Measurements from ENCODE around the gene TAOK2.
"Not testable (repeated sequence)": the region's sequence is repeated elsewhere in the genome, so short reads cannot be mapped to it uniquely, and the experiment has no call there.

Gene TAOK2

DNA sequence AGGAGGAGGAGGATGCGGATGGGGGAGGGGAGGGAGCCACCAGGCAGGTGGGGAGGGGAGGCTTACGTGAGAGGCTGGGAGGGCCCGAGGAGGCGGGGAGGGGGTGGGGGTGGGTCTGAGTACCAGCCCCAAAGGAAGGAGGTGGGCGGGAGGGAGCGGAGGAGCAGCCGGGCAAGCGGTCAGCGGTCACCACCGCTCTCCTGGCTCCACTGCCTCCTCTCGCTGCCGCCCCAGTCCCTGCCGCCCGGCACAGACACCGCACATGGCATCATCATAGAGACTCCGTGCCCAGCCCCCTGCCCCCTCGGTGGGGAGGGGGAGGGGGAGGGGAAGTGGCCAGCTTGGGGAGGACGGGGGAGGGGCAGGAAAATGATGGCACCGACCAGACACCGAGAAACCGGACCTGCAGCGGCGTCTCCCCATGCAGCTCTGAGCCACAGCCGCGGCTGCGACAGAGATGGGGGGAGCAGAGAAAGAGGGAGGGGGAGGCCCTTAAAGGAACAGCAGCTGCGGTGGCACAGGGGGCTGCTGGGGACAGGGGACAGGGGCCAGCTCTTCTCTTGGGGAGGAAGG is 57.3 kb downstream of the TAOK2 start, which contains the start of gene TLCD3B:
Gene TLCD3B (minus strand): TSS at position 431 of the 573 bp plus-strand sequence. CDS start 744 bp downstream, outside the sequence.
- no peak for DNase-seq (ENCODE audit: low read depth, low spot score)
- no peak within 1 kb of the TSS for H3K4me3 ChIP-seq (ENCODE audit: low read length)

GRCh38 chr16:30031477-30031918 is 57.8 kb downstream of the TAOK2 start:
- no peak for DNase-seq (ENCODE audit: low read depth, low spot score)
- H3K4me3 ChIP-seq (ENCODE audit: low read length), result no peak overlapping the region

GRCh38 chr16:30032083-30032819 is 58.6 kb downstream of the TAOK2 start:
- peak; percentile 80 for DNase-seq (ENCODE audit: low read depth, low spot score)
- no peak overlapping the region for H3K4me3 ChIP-seq (ENCODE audit: low read length)

DNA sequence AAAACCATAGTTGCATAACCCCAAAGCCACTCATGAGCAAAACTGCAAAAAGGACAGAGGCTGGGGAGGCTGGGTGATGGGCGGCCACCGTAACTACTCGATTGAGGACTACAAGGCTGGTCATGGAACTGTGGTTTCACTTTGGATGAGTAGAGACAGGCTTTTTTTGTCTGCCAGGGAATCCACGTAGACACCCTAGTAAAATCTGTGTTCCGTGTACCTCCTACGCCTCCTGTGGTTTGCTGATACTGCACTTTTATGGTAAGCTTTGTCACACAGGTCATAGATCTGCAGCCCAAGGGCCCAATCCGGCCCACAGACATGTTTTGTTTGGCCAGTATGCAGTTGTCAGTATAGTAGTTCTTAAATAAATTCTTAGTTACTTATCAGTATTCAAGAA is 59.6 kb downstream of the TAOK2 start:
- no peak overlapping the region for H3K4me3 ChIP-seq (ENCODE audit: low read length)
- no peak for DNase-seq (ENCODE audit: low read depth, low spot score)

DNA sequence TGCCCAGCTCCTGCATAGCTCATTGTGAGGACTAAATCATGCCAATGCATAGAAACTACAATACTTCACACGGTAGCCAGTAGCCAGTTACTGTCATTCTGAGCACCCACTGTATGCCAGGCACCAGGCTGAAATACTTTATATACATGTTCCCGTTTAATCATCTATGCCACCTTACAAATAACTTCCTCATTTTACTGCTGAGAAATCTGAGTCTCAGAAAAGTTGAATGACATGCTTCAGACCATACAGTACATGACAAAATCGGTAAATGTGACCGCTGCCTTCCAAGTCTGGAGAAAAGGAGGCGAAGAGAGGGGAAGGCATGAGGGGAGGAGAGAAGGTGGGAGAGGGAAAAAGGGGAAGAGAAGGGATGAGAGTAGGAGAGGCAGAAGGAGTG is 66.6 kb downstream of the TAOK2 start:
- DNase-seq (ENCODE audit: low read depth, low spot score), result no peak
- H3K4me3 ChIP-seq (ENCODE audit: low read length), result no peak overlapping the region

DNA sequence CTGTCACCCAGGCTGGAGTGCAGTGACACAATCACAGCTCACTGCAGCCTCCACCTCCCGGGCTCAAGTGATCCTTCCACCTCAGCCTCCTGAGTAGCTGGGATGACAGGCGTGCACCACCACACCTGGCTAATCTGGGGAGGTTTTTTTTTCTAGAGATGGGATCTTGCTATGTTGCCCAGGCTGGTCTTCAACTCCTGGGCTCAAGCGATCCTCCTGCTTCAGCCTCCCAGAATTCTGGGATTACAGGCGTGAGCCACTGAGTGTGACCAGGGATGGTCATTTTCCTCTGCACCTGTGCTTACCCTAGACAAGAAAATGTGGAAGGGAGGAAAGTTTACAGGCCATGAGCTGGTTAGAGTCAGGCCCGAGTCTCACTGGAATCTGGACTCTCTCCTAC is 67.0 kb downstream of the TAOK2 start:
- DNase-seq (ENCODE audit: low read depth, low spot score); H3K4me3 ChIP-seq (ENCODE audit: low read length): not testable (repeated sequence)

DNA sequence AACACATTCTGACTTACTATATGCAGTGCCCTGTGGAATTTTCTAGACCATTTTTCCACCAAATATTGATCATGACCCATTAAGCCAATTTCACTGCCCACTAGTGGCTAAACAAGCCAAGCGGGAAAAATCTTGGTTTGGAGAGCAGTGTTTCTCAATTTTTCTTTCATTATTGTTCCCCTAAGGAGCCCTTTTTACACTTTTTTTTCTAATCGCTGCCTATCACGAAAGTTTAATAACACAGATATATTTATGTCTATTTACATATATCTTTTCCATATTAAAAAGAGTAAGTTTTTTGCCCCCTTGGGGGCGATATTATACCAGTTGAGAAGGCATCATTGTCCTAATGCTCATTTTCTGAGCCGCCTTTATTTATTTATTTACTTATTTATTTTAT is 68.2 kb downstream of the TAOK2 start:
- no peak overlapping the region for H3K4me3 ChIP-seq (ENCODE audit: low read length)
- DNase-seq (ENCODE audit: low read depth, low spot score), result no peak

Data from Jurkat, Clone E6-1 (cell line).